K562 treated with DMSO at 1 percent for 12 hours (cell line): ENCODE data around the gene ZSWIM5. TPM values are rescaled to one million over a fixed set of nuclear protein-coding genes. Genes with fewer than 3 reads are reported as not detected.

ENCODE experiments used
- total RNA-seq: library from RNA; unstranded; fragments of 300-600 nt; gene quantifications from 2 replicates; pipeline ENCODE4 v1.2.3, GENCODE V29; 2022; ENCODE audit not compliant: insufficient read depth

ZSWIM5 gene
- total RNA-seq: 0.64 and 0.95 TPM in 2 replicates

GRCh38 chr1:45205910-45206721 is at the start of gene ZSWIM5:
Gene ZSWIM5, minus strand, starts transcription at chr1:45206605. Its CDS starts 255 bp downstream, at chr1:45206350.

DNA sequence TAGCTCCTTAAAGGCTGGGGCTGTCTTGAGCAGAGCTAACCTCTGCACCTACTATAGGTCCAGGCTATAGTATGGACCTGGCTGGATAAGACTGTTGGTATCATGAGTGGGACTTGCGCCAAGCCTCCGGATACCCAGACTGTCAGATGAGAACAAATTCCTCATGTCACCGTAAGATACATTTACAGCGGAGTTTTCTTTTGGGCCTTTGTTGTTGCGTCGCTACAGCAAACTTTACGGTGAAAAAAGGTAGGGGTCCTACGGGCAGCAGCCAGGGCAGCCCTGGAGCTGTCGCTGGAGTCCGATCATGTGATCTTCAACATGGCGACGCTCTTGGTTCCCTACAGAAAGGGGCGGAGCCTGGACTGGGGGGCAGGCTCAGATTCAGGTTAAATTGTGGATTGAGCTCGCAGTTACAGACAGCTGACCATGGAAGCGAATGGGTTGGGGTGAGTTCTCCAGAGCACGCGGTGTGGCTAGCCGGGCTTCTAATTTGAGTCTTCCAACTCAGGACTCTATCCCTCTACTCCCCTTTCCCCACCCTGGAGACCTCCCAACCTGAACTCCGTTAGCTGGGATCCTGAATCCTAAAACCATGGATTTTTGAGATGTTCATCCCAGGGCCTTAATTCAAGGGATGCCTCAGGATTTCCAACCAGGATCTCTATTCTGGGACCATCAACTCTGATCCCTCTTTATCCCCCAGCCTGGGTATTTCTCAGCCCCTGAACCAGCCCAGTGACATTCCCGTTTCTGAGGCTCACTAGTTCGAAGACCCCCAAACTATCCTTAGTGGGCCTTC is 194.4 kb downstream of the ZSWIM5 start, which contains the start of gene UROD:
UROD (plus strand) TSS at position 418 of the 802 bp plus-strand sequence; CDS start at position 430, 12 bp downstream.

DNA sequence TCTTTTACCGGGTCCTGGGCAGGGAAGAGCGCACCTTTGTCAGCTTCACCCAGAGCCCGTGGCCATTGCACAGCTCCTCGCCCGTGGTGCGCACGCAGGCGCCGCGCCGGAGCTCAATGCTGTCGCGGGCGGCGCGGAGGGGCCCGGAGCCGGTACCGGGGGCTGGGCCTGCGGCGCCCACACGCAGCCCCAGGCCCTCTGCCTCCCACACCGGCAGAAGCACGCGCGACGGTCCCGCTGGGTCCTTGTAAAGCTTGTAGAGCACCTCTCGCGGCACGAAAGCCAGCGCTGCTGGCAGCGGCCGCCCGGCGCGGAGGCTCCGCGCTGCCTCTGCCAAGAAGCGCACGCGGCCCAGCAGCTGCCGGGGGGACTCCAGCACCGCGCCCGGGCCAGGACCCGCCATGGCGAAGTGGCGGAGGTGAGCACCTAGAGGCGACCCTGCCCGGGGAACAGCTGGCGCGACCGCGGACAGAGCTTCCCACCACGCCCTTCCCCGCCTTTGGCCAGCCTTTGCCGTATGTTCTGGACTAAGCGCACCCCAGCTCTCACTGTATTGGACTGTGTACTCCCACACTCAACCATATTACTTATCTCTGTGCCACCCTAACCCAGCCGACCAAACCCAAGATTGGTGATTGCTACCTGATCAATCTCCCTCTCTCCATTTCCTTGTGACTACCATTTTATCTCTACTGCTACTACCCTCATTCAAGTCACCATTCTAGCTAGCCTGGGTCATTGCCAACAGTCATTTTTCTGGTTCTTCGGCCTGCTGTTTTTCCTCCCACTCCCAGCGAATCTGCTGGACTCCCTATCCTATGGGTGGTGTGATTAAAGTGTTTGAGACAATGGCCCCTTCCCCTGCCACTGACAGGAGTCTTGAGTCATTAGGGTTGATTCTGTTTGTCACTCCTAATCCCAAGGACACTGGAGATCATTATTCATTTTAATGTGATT is 195.3 kb downstream of the ZSWIM5 start, which contains the start of gene HECTD3:
HECTD3 (minus strand) TSS at position 470 of the 957 bp plus-strand sequence; CDS start at position 403, 67 bp downstream.

Other genes starting within 250 kb of the ZSWIM5 start
- gene EIF2B3, start 220.0 kb downstream of the ZSWIM5 start, total RNA-seq: 61.4 and 63.5 TPM in 2 replicates
- 46.4 and 70.8 TPM in 2 replicates for gene HECTD3, start 195.3 kb downstream of the ZSWIM5 start, total RNA-seq
- 358 and 440 TPM in 2 replicates for gene UROD, start 194.4 kb downstream of the ZSWIM5 start, total RNA-seq
- gene HPDL, start 120.3 kb upstream of the ZSWIM5 start, total RNA-seq: not detected in 2 replicates
- 12.2 and 15.7 TPM in 2 replicates for gene TOE1, start 133.6 kb upstream of the ZSWIM5 start, total RNA-seq
- 23.1 and 32.2 TPM in 2 replicates for gene MUTYH, start 133.8 kb upstream of the ZSWIM5 start, total RNA-seq